ENCODE measurements around the gene ARF6.

DNA sequence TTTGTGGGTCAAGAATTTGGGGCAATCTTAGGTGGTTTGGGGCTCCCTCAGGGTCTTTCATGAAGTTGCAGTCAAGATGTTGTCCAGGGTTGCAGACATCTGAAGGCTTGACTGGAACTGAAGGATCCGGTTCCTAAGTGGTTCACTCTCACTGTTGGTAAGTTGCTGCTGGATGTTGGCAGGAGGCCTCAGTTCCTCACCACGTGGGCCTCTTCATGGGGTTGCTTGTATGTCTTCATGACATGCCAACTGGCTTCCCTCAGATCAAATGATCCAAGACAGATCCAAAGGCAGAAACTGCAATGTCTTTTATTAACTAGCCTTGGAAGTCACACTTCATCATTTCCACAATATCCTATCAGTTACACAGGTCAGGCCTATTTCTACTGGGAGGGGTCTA is 49.2 kb downstream of the ARF6 start:
- TF ChIP-seq YY1 (IDR thresholded peaks at IDR 0.05; ENCODE audit: insufficient read depth, insufficient read length) (no peak), ZNF274 (IDR thresholded peaks at IDR 0.05; ENCODE audit: low read depth, low read length) (no peak)

Data from NT2/D1 (cell line).